Choroid plexus epithelial cell (primary cell): Measurements from ENCODE around the gene SLITRK2.

Experiments
- DNase-seq: peaks from one replicate; pipeline ENCODE4 v3.0.0-alpha.2; 2010; ENCODE audit warnings: low read depth
- H3K4me3 ChIP-seq: 2 replicates; pipeline ENCODE4 v1.5.1; 2011; ENCODE audit warnings: low read depth, mild to moderate bottlenecking, control low read depth, low read length, moderate library complexity
- CTCF ChIP-seq: conservative IDR thresholded peaks from 2 replicates; pipeline ENCODE4 v1.5.1; 2011; ENCODE audit warnings: low read depth, mild to moderate bottlenecking, control low read depth, inconsistent platforms, low read length, moderate library complexity

The SLITRK2 gene

GRCh38 chrX:145818186-145819113 is 821 bp downstream of the SLITRK2 start:
- H3K4me3 ChIP-seq, result no peak overlapping the region
- TF ChIP-seq CTCF, result no peak
- DNase-seq, result no peak

- TF ChIP-seq CTCF, result no peak
- no peak for DNase-seq
- no peak overlapping the region for H3K4me3 ChIP-seq
Measured at GRCh38 chrX:145820825-145821224, 3.2 kb downstream of the SLITRK2 start.

GRCh38 chrX:145821291-145821897 is 3.8 kb downstream of the SLITRK2 start:
- H3K4me3 ChIP-seq, result no peak overlapping the region
- DNase-seq, result no peak
- no peak for TF ChIP-seq CTCF

- no peak for DNase-seq
- no peak for TF ChIP-seq CTCF
- no peak overlapping the region for H3K4me3 ChIP-seq
Measured at GRCh38 chrX:145821898-145822571, 4.4 kb downstream of the SLITRK2 start.

- no peak for DNase-seq
- H3K4me3 ChIP-seq, result no peak overlapping the region
- no peak for TF ChIP-seq CTCF
Measured at GRCh38 chrX:145823132-145823531, 5.5 kb downstream of the SLITRK2 start.

- peak; percentile 4 for DNase-seq
- H3K4me3 ChIP-seq, result no peak overlapping the region
- TF ChIP-seq CTCF, result no peak
Measured at GRCh38 chrX:145825896-145826295, 8.3 kb downstream of the SLITRK2 start.
